Measurements from ENCODE around the gene KRT82.

Gene KRT82

DNA sequence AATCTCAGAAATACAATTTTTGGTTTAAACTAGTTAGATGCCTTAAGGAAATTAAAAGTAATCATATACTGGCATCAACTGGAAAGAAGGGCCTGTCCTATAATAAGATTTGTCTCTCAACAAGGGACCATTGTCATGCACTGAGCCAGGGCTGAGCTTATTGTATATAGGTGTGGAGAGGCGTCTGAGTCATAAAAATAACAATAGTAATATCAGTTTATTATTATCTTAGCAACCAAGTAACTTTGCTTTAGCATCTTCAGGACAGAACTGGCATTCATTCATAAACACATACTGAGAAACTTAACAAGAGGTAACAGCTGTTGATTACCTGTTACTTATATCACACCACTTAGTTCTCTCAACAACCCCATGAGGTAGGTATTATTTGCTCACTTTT lies 20.9 kb upstream of the KRT82 start:
- TF ChIP-seq EZH2 (IDR thresholded peaks at IDR 0.05; ENCODE audit: borderline replicate concordance, low read length): no peak
- no peak for TF ChIP-seq CTCF (IDR thresholded peaks at IDR 0.05; ENCODE audit: low read length)
- Histone ChIP-seq H3K36me3 (ENCODE audit: insufficient read depth, low read length) (no peaks in the 10 kb centered on the region), H3K4me1 (ENCODE audit: insufficient read depth, low read length, severe bottlenecking) (no peaks in the 10 kb centered on the region), H3K4me2 (ENCODE audit: low read length) (no peak overlapping the region), H2AFZ (ENCODE audit: low read length) (no peak overlapping the region), H4K20me1 (ENCODE audit: insufficient read depth, low read length) (no peaks in the 10 kb centered on the region), H3K9me2 (ENCODE audit: low read depth, low read length) (no peaks in the 10 kb centered on the region), H3K9ac (ENCODE audit: low read length) (no peak overlapping the region), H3K27ac (ENCODE audit: low read depth, low read length, poor library complexity, severe bottlenecking) (no peak overlapping the region), H3F3A (ENCODE audit: insufficient read depth, low read length) (no peaks in the 10 kb centered on the region), H3K4me3 (ENCODE audit: low read depth, low read length, poor library complexity, severe bottlenecking) (no peak overlapping the region), H3K79me2 (ENCODE audit: insufficient read depth, low read length) (no peaks in the 10 kb centered on the region), H3K27me3 (ENCODE audit: insufficient read depth, low read length) (no peaks in the 10 kb centered on the region), H3K9me3 (ENCODE audit: low read length) (no peaks in the 10 kb centered on the region)

DNA sequence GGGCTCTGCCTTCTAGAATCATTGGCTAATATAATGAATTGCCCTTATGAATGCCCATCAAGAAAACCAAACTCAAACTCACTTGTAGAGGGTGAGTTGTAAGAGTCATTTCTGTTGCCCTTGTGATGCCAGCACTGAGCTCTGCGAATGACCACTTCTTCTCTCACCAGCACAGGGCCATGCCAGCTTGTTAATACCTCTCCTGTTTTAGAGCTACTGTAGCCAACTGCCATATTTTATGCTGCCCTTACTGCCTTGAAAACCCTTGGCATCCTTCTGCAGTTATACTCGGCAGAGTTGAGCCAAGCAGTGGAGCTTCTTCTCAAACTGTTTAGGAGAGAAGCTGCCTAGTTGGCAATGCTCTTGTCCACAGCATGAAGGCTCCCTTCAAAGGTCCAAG lies 19.9 kb upstream of the KRT82 start:
- no peaks in the 10 kb centered on the region for H3K9me3 ChIP-seq (ENCODE audit: low read length)
- H4K20me1 ChIP-seq (ENCODE audit: insufficient read depth, low read length): no peaks in the 10 kb centered on the region
- H2AFZ ChIP-seq (ENCODE audit: low read length): no peak overlapping the region
- no peaks in the 10 kb centered on the region for H3K4me1 ChIP-seq (ENCODE audit: insufficient read depth, low read length, severe bottlenecking)
- H3K9ac ChIP-seq (ENCODE audit: low read length): no peak overlapping the region
- no peaks in the 10 kb centered on the region for H3K36me3 ChIP-seq (ENCODE audit: insufficient read depth, low read length)
- TF ChIP-seq CTCF (IDR thresholded peaks at IDR 0.05; ENCODE audit: low read length): no peak
- no peaks in the 10 kb centered on the region for H3F3A ChIP-seq (ENCODE audit: insufficient read depth, low read length)
- no peak overlapping the region for H3K4me2 ChIP-seq (ENCODE audit: low read length)
- no peak overlapping the region for H3K27ac ChIP-seq (ENCODE audit: low read depth, low read length, poor library complexity, severe bottlenecking)
- H3K9me2 ChIP-seq (ENCODE audit: low read depth, low read length): no peaks in the 10 kb centered on the region
- H3K27me3 ChIP-seq (ENCODE audit: insufficient read depth, low read length): no peaks in the 10 kb centered on the region
- H3K79me2 ChIP-seq (ENCODE audit: insufficient read depth, low read length): no peaks in the 10 kb centered on the region
- no peak overlapping the region for H3K4me3 ChIP-seq (ENCODE audit: low read depth, low read length, poor library complexity, severe bottlenecking)

DNA sequence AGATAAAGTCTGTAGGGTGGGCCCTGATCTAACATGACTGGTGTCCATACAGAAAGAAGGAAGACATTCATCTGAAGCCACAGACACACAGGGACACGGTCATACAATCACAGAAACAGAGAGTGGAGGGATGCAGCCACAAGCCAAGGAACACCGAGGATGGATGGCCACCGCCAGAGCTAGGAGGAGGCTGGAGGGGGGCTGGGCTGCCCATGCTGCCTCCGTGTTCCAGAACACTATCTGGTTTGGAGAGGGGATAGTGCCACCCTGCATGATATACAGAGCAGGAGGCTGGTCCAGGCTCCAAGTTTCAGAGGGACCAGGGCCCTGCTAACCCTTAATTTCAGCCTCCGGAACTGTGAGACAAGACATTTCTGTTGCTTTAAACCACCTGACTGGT lies 19.3 kb upstream of the KRT82 start:
- Histone ChIP-seq H3K9me2 (ENCODE audit: low read depth, low read length) (no peaks in the 10 kb centered on the region), H3F3A (ENCODE audit: insufficient read depth, low read length) (no peaks in the 10 kb centered on the region), H2AFZ (ENCODE audit: low read length) (no peak overlapping the region), H3K4me1 (ENCODE audit: insufficient read depth, low read length, severe bottlenecking) (no peaks in the 10 kb centered on the region), H3K9ac (ENCODE audit: low read length) (no peak overlapping the region), H4K20me1 (ENCODE audit: insufficient read depth, low read length) (no peaks in the 10 kb centered on the region), H3K27me3 (ENCODE audit: insufficient read depth, low read length) (no peaks in the 10 kb centered on the region; the same call in 1 of the 2 replicates), H3K4me2 (ENCODE audit: low read length) (no peak overlapping the region), H3K36me3 (ENCODE audit: insufficient read depth, low read length) (no peaks in the 10 kb centered on the region), H3K27ac (ENCODE audit: low read depth, low read length, poor library complexity, severe bottlenecking) (no peak overlapping the region), H3K4me3 (ENCODE audit: low read depth, low read length, poor library complexity, severe bottlenecking) (no peak overlapping the region), H3K79me2 (ENCODE audit: insufficient read depth, low read length) (no peaks in the 10 kb centered on the region), H3K9me3 (ENCODE audit: low read length) (no peaks in the 10 kb centered on the region)
- TF ChIP-seq CTCF (IDR thresholded peaks at IDR 0.05; ENCODE audit: low read length): no peak
- no peak for TF ChIP-seq EZH2 (IDR thresholded peaks at IDR 0.05; ENCODE audit: borderline replicate concordance, low read length)

All from OCI-LY1 (cell line).